Natural killer cell (primary cell): ENCODE data around the gene HPD. TPM values are rescaled to one million over a fixed set of nuclear protein-coding genes. Genes with fewer than 3 reads are reported as not detected.

Experiments used
- ATAC-seq, 3 donors: fragments of 150-1000 bp in 2 of 3; fragments of 200-7000 bp in 1 of 3; cut with Tn5 transposase; 1 replicate in 1 of 3; 2 replicates in 2 of 3; pipeline ENCODE4 v1.10.0; 2021; ENCODE audit warnings: mild to moderate bottlenecking in 2 of 3, moderate library complexity in 2 of 3
- DNase-seq, 2 donors: peaks; one replicate each; pipeline versions ENCODE4 v3.0.0 to v3.0.0-alpha.2; 2013 to 2021; ENCODE audit warnings: mixed read lengths in 1 of 2
- H3K27ac ChIP-seq: one replicate; pipeline ENCODE4 v1.5.1; 2013; ENCODE audit warnings: mild to moderate bottlenecking, low read length
- H3K27me3 ChIP-seq: one replicate; pipeline ENCODE4 v1.6.1; 2013; ENCODE audit warnings: low read length; ENCODE audit not compliant: control insufficient read depth, insufficient read depth
- H3K36me3 ChIP-seq: one replicate; pipeline ENCODE4 v1.6.1; 2013; ENCODE audit warnings: low read length; ENCODE audit not compliant: control insufficient read depth, insufficient read depth
- H3K4me1 ChIP-seq: one replicate; pipeline ENCODE4 v1.6.1; 2013; ENCODE audit warnings: low read length; ENCODE audit not compliant: control insufficient read depth, insufficient read depth
- H3K4me3 ChIP-seq: one replicate; pipeline ENCODE4 v1.5.1; 2013; ENCODE audit warnings: low read length
- H3K9me3 ChIP-seq: one replicate; pipeline ENCODE4 v1.6.1; 2013; ENCODE audit warnings: low read length; ENCODE audit not compliant: control insufficient read depth, insufficient read depth
- H3K27ac Mint-ChIP-seq, 2 donors: one replicate each; pipeline ENCODE4 v1.8.0; 2022; ENCODE audit warnings: mild to moderate bottlenecking in 2 of 2, mixed read lengths in 2 of 2, moderate library complexity in 1 of 2
- H3K27me3 Mint-ChIP-seq, 2 donors: one replicate each; pipeline ENCODE4 v1.8.0; 2022; ENCODE audit warnings: low read depth in 2 of 2, mixed read lengths in 2 of 2
- H3K36me3 Mint-ChIP-seq: one replicate; pipeline ENCODE4 v1.8.0; 2022; ENCODE audit warnings: mixed read lengths
- H3K4me1 Mint-ChIP-seq, 2 donors: one replicate each; pipeline ENCODE4 v1.8.0; 2022; ENCODE audit warnings: mixed read lengths in 2 of 2
- H3K4me3 Mint-ChIP-seq: one replicate; pipeline ENCODE4 v1.8.0; 2022; ENCODE audit warnings: mild to moderate bottlenecking, moderate library complexity, mixed read lengths
- H3K9me3 Mint-ChIP-seq, 2 donors: one replicate each; pipeline ENCODE4 v1.8.0; 2022; ENCODE audit warnings: mixed read lengths in 2 of 2
- CTCF ChIP-seq: fragments of 200-600 bp; IDR thresholded peaks from one replicate; pipeline ENCODE4 v1.8.0; 2022; ENCODE audit warnings: antibody characterized with exemption
- WGBS: methylation state at CpG from one replicate; pipeline ENCODE4 v1.1.7; 2013; ENCODE audit warnings: missing lambda C conversion rate; ENCODE audit not compliant: insufficient coverage; 5-methylcytosine and 5-hydroxymethylcytosine counted together
- intact Hi-C: fragments of 100-400 bp; cut with micrococcal nuclease; formaldehyde crosslinking; loops from one replicate; pipeline ENCODE4 v1.14.2; 2022
- total RNA-seq, 4 donors: library from RNA; stranded (reverse); fragments of 120-200 nt in 1 of 4; gene quantifications; one replicate each; pipeline versions ENCODE4 v1.2.3 to v1.2.4, GENCODE V29; 2013 to 2022

The HPD gene
- total RNA-seq, 3 donors from 2014 or later (not counting 1 experiment from before 2014, with no cell fraction given) = not detected

GRCh38 chr12:121795034-121795968 lies 63.4 kb downstream of the HPD start:
- Mint-ChIP-seq H3K27ac (peak overlapping the region; percentile 100), H3K27me3 (no peaks in the 10 kb centered on the region), H3K4me3 (peak overlapping the region; percentile 85), H3K9me3 (no peaks in the 10 kb centered on the region), H3K36me3 (no peaks in the 10 kb centered on the region), H3K4me1 (peaks cover 55 to 63% of the 10 kb centered on the region in 2 donors)
- no peaks in the 10 kb centered on the region for H3K9me3 ChIP-seq
- H3K4me3 ChIP-seq = no peak overlapping the region
- intact Hi-C loops = loop anchor here (1.0 to 2.0 kb wide), 2 partner anchors 17 to 94 kb away; partner anchors contain the start of gene PSMD9
- WGBS = 49% methylated on average over 15 of the region's 15 CpGs
- peaks cover 25% of the 10 kb centered on the region for H3K36me3 ChIP-seq
- ATAC-seq (peak; percentile 7 to 39 (median 13)), DNase-seq (peak; percentile 89 to 93)
- H3K27me3 ChIP-seq = no peaks in the 10 kb centered on the region
- H3K27ac ChIP-seq = peak overlapping the region; percentile 55
- peak; percentile 70 for TF ChIP-seq CTCF
- H3K4me1 ChIP-seq = peaks cover 65% of the 10 kb centered on the region

GRCh38 chr12:121794534-121795033 lies 64.1 kb downstream of the HPD start:
- DNase-seq (no peak), ATAC-seq (peak; percentile 12 to 21 (median 16))
- Histone ChIP-seq H3K27me3 (no peaks in the 10 kb centered on the region), H3K36me3 (peaks cover 25% of the 10 kb centered on the region), H3K4me3 (peak overlapping the region; percentile 17), H3K4me1 (peaks cover 70% of the 10 kb centered on the region), H3K27ac (peak overlapping the region; percentile 55), H3K9me3 (no peaks in the 10 kb centered on the region)
- Mint-ChIP-seq H3K4me1 (peaks cover 62 to 70% of the 10 kb centered on the region in 2 donors), H3K27me3 (no peaks in the 10 kb centered on the region), H3K9me3 (no peaks in the 10 kb centered on the region), H3K36me3 (no peaks in the 10 kb centered on the region), H3K27ac (peak overlapping the region; percentile 100), H3K4me3 (peak overlapping the region; percentile 95)
- intact Hi-C loops = loop anchor here (1.0 to 5.0 kb wide), 6 partner anchors 8 to 97 kb away; partner anchors contain the start of genes PSMD9 and TMEM120B
- TF ChIP-seq CTCF = peak; percentile 28
- WGBS = under 1% methylated on average over 13 of the region's 13 CpGs

GRCh38 chr12:121793838-121794533 lies 64.7 kb downstream of the HPD start:
- peaks cover 60 to 72% of the 10 kb centered on the region in 2 donors for H3K4me1 Mint-ChIP-seq
- Histone ChIP-seq H3K9me3 (no peaks in the 10 kb centered on the region), H3K4me1 (peaks cover 70% of the 10 kb centered on the region), H3K27me3 (no peaks in the 10 kb centered on the region), H3K27ac (peak overlapping the region; percentile 68), H3K4me3 (peak overlapping the region; percentile 86), H3K36me3 (peaks cover 25% of the 10 kb centered on the region)
- peak overlapping the region; percentile 95 for H3K4me3 Mint-ChIP-seq
- peak; percentile 97 for TF ChIP-seq CTCF
- WGBS = under 1% methylated on average over 59 of the region's 59 CpGs
- intact Hi-C loops = loop anchor here (1.0 to 5.0 kb wide), 5 partner anchors 8 to 97 kb away; partner anchors contain the start of genes PSMD9 and TMEM120B
- H3K36me3 Mint-ChIP-seq = no peaks in the 10 kb centered on the region
- no peaks in the 10 kb centered on the region for H3K27me3 Mint-ChIP-seq
- H3K27ac Mint-ChIP-seq = peak overlapping the region; percentile 100
- ATAC-seq = peak; percentile 48 to 81 (median 59)
- peak; percentile 97 to 98 for DNase-seq
- H3K9me3 Mint-ChIP-seq = no peaks in the 10 kb centered on the region
